ENCODE measurements around the gene MYOCD.

Gene MYOCD

DNA sequence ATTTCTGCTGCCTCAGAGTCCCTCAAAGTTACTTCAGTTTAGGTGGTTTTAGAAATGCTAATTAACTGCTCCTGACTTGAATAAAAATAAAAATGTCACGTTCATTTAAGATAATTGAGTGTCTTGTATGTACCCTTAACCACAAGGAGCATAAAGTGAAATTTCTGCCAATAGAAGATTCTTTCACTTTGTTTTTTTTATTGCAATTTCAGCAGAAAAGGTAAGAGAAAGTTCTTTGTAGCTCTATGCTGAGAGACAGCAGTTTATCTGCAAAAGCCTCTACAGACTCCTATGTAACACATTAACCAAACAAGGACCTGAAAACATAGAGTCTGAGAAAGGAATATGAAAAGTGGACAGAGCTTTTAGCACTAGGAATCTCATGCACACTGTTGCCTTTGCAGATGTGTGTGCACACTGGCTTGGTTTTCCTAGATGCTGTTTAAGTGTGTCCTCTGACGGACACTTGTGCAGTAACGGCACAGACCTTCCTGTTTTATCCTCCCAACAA, 135.2 kb downstream of the MYOCD start:
- no peak for ATAC-seq (ENCODE audit: insufficient read depth, low read depth)
- no peaks in the 10 kb centered on the region for H3K27me3 ChIP-seq (ENCODE audit: insufficient read depth, low read length, poor library complexity)
- H3K36me3 ChIP-seq (ENCODE audit: insufficient read depth, low read length) = no peaks in the 10 kb centered on the region
- H3K4me1 ChIP-seq (ENCODE audit: insufficient read depth, low read length) = no peaks in the 10 kb centered on the region
- H3K79me2 ChIP-seq (ENCODE audit: insufficient read depth, low read length) = no peaks in the 10 kb centered on the region
- H2AFZ ChIP-seq (ENCODE audit: low read depth, low read length) = no peak overlapping the region
- H4K20me1 ChIP-seq (ENCODE audit: insufficient read depth, low read length) = no peaks in the 10 kb centered on the region
- no peaks in the 10 kb centered on the region for H3K9me3 ChIP-seq (ENCODE audit: insufficient read depth, low read length, severe bottlenecking)
- DNase-seq = no peak
- TF ChIP-seq EZH2 (IDR thresholded peaks at IDR 0.05; ENCODE audit: borderline replicate concordance, low read depth, low read length, severe bottlenecking) = no peak
- TF ChIP-seq, protein P1, sequence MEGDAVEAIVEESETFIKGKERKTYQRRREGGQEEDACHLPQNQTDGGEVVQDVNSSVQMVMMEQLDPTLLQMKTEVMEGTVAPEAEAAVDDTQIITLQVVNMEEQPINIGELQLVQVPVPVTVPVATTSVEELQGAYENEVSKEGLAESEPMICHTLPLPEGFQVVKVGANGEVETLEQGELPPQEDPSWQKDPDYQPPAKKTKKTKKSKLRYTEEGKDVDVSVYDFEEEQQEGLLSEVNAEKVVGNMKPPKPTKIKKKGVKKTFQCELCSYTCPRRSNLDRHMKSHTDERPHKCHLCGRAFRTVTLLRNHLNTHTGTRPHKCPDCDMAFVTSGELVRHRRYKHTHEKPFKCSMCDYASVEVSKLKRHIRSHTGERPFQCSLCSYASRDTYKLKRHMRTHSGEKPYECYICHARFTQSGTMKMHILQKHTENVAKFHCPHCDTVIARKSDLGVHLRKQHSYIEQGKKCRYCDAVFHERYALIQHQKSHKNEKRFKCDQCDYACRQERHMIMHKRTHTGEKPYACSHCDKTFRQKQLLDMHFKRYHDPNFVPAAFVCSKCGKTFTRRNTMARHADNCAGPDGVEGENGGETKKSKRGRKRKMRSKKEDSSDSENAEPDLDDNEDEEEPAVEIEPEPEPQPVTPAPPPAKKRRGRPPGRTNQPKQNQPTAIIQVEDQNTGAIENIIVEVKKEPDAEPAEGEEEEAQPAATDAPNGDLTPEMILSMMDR (IDR thresholded peaks at IDR 0.05; ENCODE audit: borderline replicate concordance, extremely low read depth, low read length, poor library complexity, severe bottlenecking) = no peak
- H3K9ac ChIP-seq (ENCODE audit: low read depth, low read length) = no peak overlapping the region
- no peak overlapping the region for H3K27ac ChIP-seq (ENCODE audit: low read length)
- H3K4me2 ChIP-seq (ENCODE audit: insufficient read depth, low read length) = no peak overlapping the region
- no peak overlapping the region for H3K4me3 ChIP-seq (ENCODE audit: low read depth in 1 of 2, low read length in 2 of 2)

DNA sequence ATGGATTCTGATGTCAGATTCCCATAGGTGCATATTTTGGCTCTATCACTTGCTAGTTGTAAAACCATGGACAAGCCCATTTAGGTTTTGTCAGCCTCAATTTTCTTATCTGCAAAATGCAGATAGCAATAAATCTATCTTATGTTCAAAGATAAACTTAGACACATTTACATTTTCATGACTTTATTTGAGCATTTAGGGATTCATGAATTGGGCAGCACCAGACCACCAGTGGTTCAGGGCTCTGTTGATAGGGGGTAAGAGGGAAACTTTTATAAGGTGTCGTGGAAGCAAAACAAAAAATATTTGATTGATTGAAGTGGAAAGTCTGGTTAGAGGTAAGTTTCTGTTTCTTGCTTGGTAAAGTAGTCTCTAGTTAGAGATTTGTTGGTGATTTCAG, 140.9 kb downstream of the MYOCD start:
- Histone ChIP-seq H2AFZ (ENCODE audit: low read depth, low read length) (no peak overlapping the region), H3K36me3 (ENCODE audit: insufficient read depth, low read length) (no peaks in the 10 kb centered on the region), H3K27me3 (ENCODE audit: insufficient read depth, low read length, poor library complexity) (no peaks in the 10 kb centered on the region), H4K20me1 (ENCODE audit: insufficient read depth, low read length) (no peaks in the 10 kb centered on the region), H3K27ac (ENCODE audit: low read length) (no peak overlapping the region), H3K4me2 (ENCODE audit: insufficient read depth, low read length) (no peak overlapping the region), H3K4me3 (ENCODE audit: low read depth in 1 of 2, low read length in 2 of 2) (no peak overlapping the region), H3K9ac (ENCODE audit: low read depth, low read length) (no peak overlapping the region), H3K9me3 (ENCODE audit: insufficient read depth, low read length, severe bottlenecking) (peaks cover 4% of the 10 kb centered on the region), H3K4me1 (ENCODE audit: insufficient read depth, low read length) (no peaks in the 10 kb centered on the region), H3K79me2 (ENCODE audit: insufficient read depth, low read length) (no peaks in the 10 kb centered on the region)
- ATAC-seq (ENCODE audit: insufficient read depth, low read depth) = no peak
- no peak for DNase-seq
- TF ChIP-seq, protein P1 (IDR thresholded peaks at IDR 0.05; ENCODE audit: borderline replicate concordance, extremely low read depth, low read length, poor library complexity, severe bottlenecking) = no peak
- TF ChIP-seq EZH2 (IDR thresholded peaks at IDR 0.05; ENCODE audit: borderline replicate concordance, low read depth, low read length, severe bottlenecking) = no peak

DNA sequence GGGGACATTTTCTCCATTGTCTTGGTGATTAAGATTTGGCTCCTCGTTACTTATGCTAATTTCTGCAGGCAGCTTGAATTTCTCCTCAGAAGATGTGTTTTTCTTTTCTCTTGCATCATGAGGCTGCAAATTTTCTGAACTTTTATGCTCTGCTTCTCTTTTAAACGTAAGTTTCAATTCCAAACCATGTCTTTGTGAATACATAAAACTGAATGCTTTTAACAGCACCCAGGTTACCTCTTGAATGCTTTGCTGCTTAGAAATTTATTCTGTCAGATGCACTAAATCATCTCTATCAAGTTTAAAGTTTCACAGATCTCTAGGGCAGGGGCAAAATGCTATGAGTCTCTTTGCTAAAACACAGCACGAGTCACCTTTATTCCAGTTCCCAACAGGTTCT, 143.0 kb downstream of the MYOCD start:
- H3K27ac ChIP-seq (ENCODE audit: low read length) = no peak overlapping the region
- no peak for TF ChIP-seq EZH2 (IDR thresholded peaks at IDR 0.05; ENCODE audit: borderline replicate concordance, low read depth, low read length, severe bottlenecking)
- TF ChIP-seq, protein P1 (IDR thresholded peaks at IDR 0.05; ENCODE audit: borderline replicate concordance, extremely low read depth, low read length, poor library complexity, severe bottlenecking) = no peak
- H3K36me3 ChIP-seq (ENCODE audit: insufficient read depth, low read length) = no peaks in the 10 kb centered on the region
- no peak overlapping the region for H3K4me3 ChIP-seq (ENCODE audit: low read depth in 1 of 2, low read length in 2 of 2)
- H2AFZ ChIP-seq (ENCODE audit: low read depth, low read length) = no peak overlapping the region
- H3K4me2 ChIP-seq (ENCODE audit: insufficient read depth, low read length) = no peak overlapping the region
- H3K79me2 ChIP-seq (ENCODE audit: insufficient read depth, low read length) = no peaks in the 10 kb centered on the region
- ATAC-seq (ENCODE audit: insufficient read depth, low read depth) = no peak
- H4K20me1 ChIP-seq (ENCODE audit: insufficient read depth, low read length) = no peaks in the 10 kb centered on the region
- no peaks in the 10 kb centered on the region for H3K27me3 ChIP-seq (ENCODE audit: insufficient read depth, low read length, poor library complexity)
- no peak overlapping the region for H3K9ac ChIP-seq (ENCODE audit: low read depth, low read length)
- peaks cover 4% of the 10 kb centered on the region for H3K9me3 ChIP-seq (ENCODE audit: insufficient read depth, low read length, severe bottlenecking)
- H3K4me1 ChIP-seq (ENCODE audit: insufficient read depth, low read length) = no peaks in the 10 kb centered on the region
- no peak for DNase-seq

DNA sequence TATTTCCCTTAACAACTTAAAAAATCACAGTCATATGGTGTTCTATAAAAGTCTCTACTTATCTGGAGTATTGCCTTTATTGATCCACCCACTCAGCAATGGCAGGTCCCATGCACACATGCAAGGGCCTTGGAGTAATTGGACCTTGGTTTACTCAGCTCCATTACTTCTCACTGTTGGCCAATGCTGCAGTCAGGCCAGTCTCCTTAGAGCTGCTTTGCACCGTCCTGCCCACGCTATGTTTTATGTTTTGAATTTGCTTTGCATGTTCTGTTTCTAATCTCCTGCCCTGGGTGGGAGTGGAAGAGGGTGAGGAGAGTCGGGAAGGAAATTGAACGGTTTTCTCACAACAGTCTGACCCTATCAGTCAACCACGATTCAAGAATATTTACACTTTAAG, 147.2 kb downstream of the MYOCD start:
- Histone ChIP-seq H3K4me3 (ENCODE audit: low read depth in 1 of 2, low read length in 2 of 2) (no peak overlapping the region), H3K27ac (ENCODE audit: low read length) (no peak overlapping the region), H3K27me3 (ENCODE audit: insufficient read depth, low read length, poor library complexity) (no peaks in the 10 kb centered on the region), H3K79me2 (ENCODE audit: insufficient read depth, low read length) (no peaks in the 10 kb centered on the region), H3K36me3 (ENCODE audit: insufficient read depth, low read length) (no peaks in the 10 kb centered on the region), H3K9ac (ENCODE audit: low read depth, low read length) (no peak overlapping the region), H3K4me1 (ENCODE audit: insufficient read depth, low read length) (no peaks in the 10 kb centered on the region), H3K9me3 (ENCODE audit: insufficient read depth, low read length, severe bottlenecking) (peaks cover 4% of the 10 kb centered on the region), H2AFZ (ENCODE audit: low read depth, low read length) (no peak overlapping the region), H4K20me1 (ENCODE audit: insufficient read depth, low read length) (no peaks in the 10 kb centered on the region), H3K4me2 (ENCODE audit: insufficient read depth, low read length) (no peak overlapping the region)
- DNase-seq (no peak), ATAC-seq (ENCODE audit: insufficient read depth, low read depth) (no peak)
- no peak for TF ChIP-seq EZH2 (IDR thresholded peaks at IDR 0.05; ENCODE audit: borderline replicate concordance, low read depth, low read length, severe bottlenecking)
- TF ChIP-seq, protein P1 (IDR thresholded peaks at IDR 0.05; ENCODE audit: borderline replicate concordance, extremely low read depth, low read length, poor library complexity, severe bottlenecking) = no peak
